Gastroesophageal sphincter (tissue), 4 donors: ENCODE measurements around the gene XXYLT1. TPM values are rescaled to one million over a fixed set of nuclear protein-coding genes. Genes with fewer than 3 reads are reported as not detected.

Experiments used
- ATAC-seq: fragments of 150-250 bp; one replicate; pipeline ENCODE4 v1.9.1; 2016; ENCODE audit warnings: mild to moderate bottlenecking, moderate library complexity
- H3K27ac ChIP-seq, 4 donors: fragments of 200-600 bp; sonication (generic) in 3 of 4; 1 replicate in 3 of 4; 2 replicates in 1 of 4; pipeline ENCODE4 v1.5.1; 2016 to 2019
- H3K27me3 ChIP-seq: fragments of 200-600 bp; sonication (generic); one replicate; pipeline ENCODE4 v1.5.1; 2019
- H3K36me3 ChIP-seq, 2 donors: fragments of 200-600 bp; sonication (generic); one replicate each; pipeline ENCODE4 v1.5.1; 2019; ENCODE audit warnings: control low read depth in 1 of 2
- H3K4me1 ChIP-seq, 3 donors: fragments of 200-600 bp; sonication (generic); 1 replicate in 2 of 3; 2 replicates in 1 of 3; pipeline ENCODE4 v1.5.1; 2016 to 2019; ENCODE audit warnings: control low read depth in 2 of 3
- H3K4me3 ChIP-seq, 2 donors: fragments of 200-600 bp; sonication (generic); one replicate each; pipeline ENCODE4 v1.5.1; 2019; ENCODE audit warnings: mild to moderate bottlenecking in 1 of 2, moderate library complexity in 1 of 2
- H3K9me3 ChIP-seq, 3 donors: fragments of 200-600 bp; sonication (generic); one replicate each; pipeline ENCODE4 v1.5.1; 2017 to 2019; ENCODE audit warnings: control low read depth in 2 of 3
- CTCF ChIP-seq, 4 experiments: fragments of 200-600 bp in 2 of 4; fragments of 450-650 bp in 2 of 4; sonication (generic) in 1 of 4; IDR thresholded peaks; one replicate each; pipeline ENCODE4 v1.5.1; 2017 to 2019; ENCODE audit warnings: antibody characterized with exemption in 4 of 4, mild to moderate bottlenecking in 2 of 4, moderate library complexity in 2 of 4
- EP300 ChIP-seq: sonication (generic); formaldehyde crosslinking; IDR thresholded peaks from one replicate; pipeline ENCODE4 v1.6.1; 2017; ENCODE audit warnings: antibody characterized with exemption, mild to moderate bottlenecking
- POLR2A ChIP-seq, 2 donors: fragments of 450-650 bp; IDR thresholded peaks; one replicate each; pipeline ENCODE4 v1.6.1; 2017; ENCODE audit warnings: antibody characterized with exemption in 2 of 2, mild to moderate bottlenecking in 2 of 2, moderate library complexity in 1 of 2
- POLR2AphosphoS5 ChIP-seq: sonication (generic); formaldehyde crosslinking; IDR thresholded peaks from one replicate; pipeline ENCODE4 v1.6.1; 2017; ENCODE audit warnings: antibody characterized with exemption
- WGBS, 2 donors: methylation state at CpG; one replicate each; pipeline ENCODE4 v1.1.5; 2018; ENCODE audit warnings: low coverage in 1 of 2; 5-methylcytosine and 5-hydroxymethylcytosine counted together
- total RNA-seq, 4 donors: library from RNA; depleted of rRNA; stranded (reverse); fragments of >200 nt; gene quantifications; one replicate each; pipeline ENCODE4 v1.1.0, GENCODE V29; 2016

The XXYLT1 gene
- total RNA-seq, 4 donors from 2014 or later, result 10.1 to 14.0 (median 12.5) TPM

GRCh38 chr3:195140410-195140809 lies 130.5 kb downstream of the XXYLT1 start:
- ATAC-seq, result no peak
- H3K27ac ChIP-seq, result no peak overlapping the region
- no peaks in the 10 kb centered on the region for H3K9me3 ChIP-seq
- no peaks in the 10 kb centered on the region for H3K4me1 ChIP-seq
- no peaks in the 10 kb centered on the region for H3K36me3 ChIP-seq
- no peak for TF ChIP-seq CTCF (IDR thresholded peaks at IDR 0.05)
- no peak for TF ChIP-seq POLR2A (IDR thresholded peaks at IDR 0.05)
- no peak for TF ChIP-seq POLR2AphosphoS5
- TF ChIP-seq EP300, result no peak
- 100% methylated on average over 1 of the region's 1 CpG; no CpG with 5 or more reads in 1 of the 2 donors for WGBS, 2 donors
- no peaks in the 10 kb centered on the region for H3K27me3 ChIP-seq
- H3K4me3 ChIP-seq, result no peak overlapping the region

GRCh38 chr3:195139876-195140240 lies 131.1 kb downstream of the XXYLT1 start:
- no peaks in the 10 kb centered on the region for H3K4me1 ChIP-seq
- no peaks in the 10 kb centered on the region for H3K9me3 ChIP-seq
- H3K27ac ChIP-seq, result no peak overlapping the region
- 100% methylated on average over 1 of the region's 4 CpGs for whole genome bisulfite sequencing, 2 donors
- no peaks in the 10 kb centered on the region for H3K27me3 ChIP-seq
- no peak for ATAC-seq
- H3K4me3 ChIP-seq, result no peak overlapping the region
- TF ChIP-seq POLR2AphosphoS5 (no peak), CTCF (IDR thresholded peaks at IDR 0.05) (no peak), EP300 (no peak), POLR2A (IDR thresholded peaks at IDR 0.05) (no peak)
- no peaks in the 10 kb centered on the region for H3K36me3 ChIP-seq

GRCh38 chr3:195139091-195139875 lies 131.7 kb downstream of the XXYLT1 start:
- Histone ChIP-seq H3K36me3 (no peaks in the 10 kb centered on the region), H3K4me1 (peaks cover 0 to 2% (median 0%) of the 10 kb centered on the region in 3 donors), H3K27ac (peak overlapping the region in 1 of 4 donors; percentile 32), H3K27me3 (no peaks in the 10 kb centered on the region), H3K9me3 (no peaks in the 10 kb centered on the region), H3K4me3 (no peak overlapping the region)
- ATAC-seq, result no peak
- WGBS, 2 donors, result 87 to 94% methylated on average over 3 to 4 of the region's 13 CpGs
- no peak for TF ChIP-seq EP300
- TF ChIP-seq POLR2A (IDR thresholded peaks at IDR 0.05), result no peak
- TF ChIP-seq CTCF (IDR thresholded peaks at IDR 0.05), result no peak
- TF ChIP-seq POLR2AphosphoS5, result no peak

- 85 to 97% methylated on average over 5 to 7 of the region's 11 CpGs for WGBS, 2 donors
- Histone ChIP-seq H3K27me3 (no peaks in the 10 kb centered on the region), H3K9me3 (no peaks in the 10 kb centered on the region), H3K4me1 (peaks cover 0 to 16% (median 3%) of the 10 kb centered on the region in 3 donors), H3K27ac (no peak overlapping the region), H3K36me3 (no peaks in the 10 kb centered on the region), H3K4me3 (no peak overlapping the region)
- no peak for ATAC-seq
- TF ChIP-seq POLR2AphosphoS5, result no peak
- TF ChIP-seq POLR2A (IDR thresholded peaks at IDR 0.05), result no peak
- no peak for TF ChIP-seq CTCF (IDR thresholded peaks at IDR 0.05)
- no peak for TF ChIP-seq EP300
Measured at GRCh38 chr3:195137638-195138588, 133.0 kb downstream of the XXYLT1 start.
